Stomach smooth muscle (tissue), 2 donors: ENCODE results near the gene C15orf40.
"Not testable (repeated sequence)": the region's sequence is repeated elsewhere in the genome, so short reads cannot be mapped to it uniquely, and the experiment has no call there.

ENCODE experiments used
- H3K27ac ChIP-seq: one replicate; pipeline ENCODE4 v1.7.0; 2013; ENCODE audit warnings: mild to moderate bottlenecking, low read length, inconsistent platforms
- H3K27me3 ChIP-seq, 2 donors: one replicate each; pipeline ENCODE4 v1.7.0; 2013; ENCODE audit warnings: low read length in 2 of 2; ENCODE audit not compliant: insufficient read depth in 2 of 2, control insufficient read depth in 1 of 2
- H3K36me3 ChIP-seq, 2 donors: one replicate each; pipeline ENCODE4 v1.7.0; 2013; ENCODE audit warnings: low read length in 2 of 2; ENCODE audit not compliant: control insufficient read depth in 2 of 2, insufficient read depth in 2 of 2
- H3K4me1 ChIP-seq: one replicate; pipeline ENCODE4 v1.7.0; 2013; ENCODE audit warnings: low read length; ENCODE audit not compliant: control insufficient read depth, insufficient read depth
- H3K4me3 ChIP-seq, 2 donors: one replicate each; pipeline ENCODE4 v1.7.0; 2013; ENCODE audit warnings: low read length in 2 of 2
- H3K9ac ChIP-seq, 2 donors: one replicate each; pipeline ENCODE4 v1.7.0; 2013; ENCODE audit warnings: low read length in 2 of 2, mild to moderate bottlenecking in 1 of 2
- H3K9me3 ChIP-seq, 2 donors: one replicate each; pipeline ENCODE4 v1.7.0; 2013; ENCODE audit warnings: low read length in 2 of 2; ENCODE audit not compliant: control insufficient read depth in 2 of 2
- donor health status: healthy.
- donor health status: Pancreatic carcinoma.

C15orf40 gene

DNA sequence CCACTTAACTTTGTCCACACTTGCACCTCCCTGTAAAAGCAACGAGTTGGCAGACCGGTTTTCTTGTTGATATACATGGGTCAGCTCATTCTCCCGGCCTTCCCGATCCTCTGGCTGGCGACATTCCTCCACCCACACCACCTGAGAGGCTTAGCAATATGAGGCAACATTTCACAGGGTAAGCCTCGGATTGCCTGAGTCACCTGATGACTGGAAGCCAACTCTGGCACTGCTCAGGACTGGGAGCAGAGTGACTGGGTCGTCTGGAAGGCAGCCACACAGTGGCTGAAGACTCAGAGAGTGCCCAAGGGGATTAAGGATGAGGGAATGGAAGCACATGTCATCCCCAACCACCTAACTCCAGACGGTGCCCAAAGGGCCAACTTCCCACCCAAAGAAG, 68.7 kb downstream of the C15orf40 start:
- Histone ChIP-seq H3K9ac (no peak overlapping the region), H3K4me1 (no peaks in the 10 kb centered on the region), H3K27ac (no peak overlapping the region), H3K9me3 (no peaks in the 10 kb centered on the region), H3K36me3 (no peaks in the 10 kb centered on the region), H3K4me3 (no peak overlapping the region), H3K27me3 (no peaks in the 10 kb centered on the region)

DNA sequence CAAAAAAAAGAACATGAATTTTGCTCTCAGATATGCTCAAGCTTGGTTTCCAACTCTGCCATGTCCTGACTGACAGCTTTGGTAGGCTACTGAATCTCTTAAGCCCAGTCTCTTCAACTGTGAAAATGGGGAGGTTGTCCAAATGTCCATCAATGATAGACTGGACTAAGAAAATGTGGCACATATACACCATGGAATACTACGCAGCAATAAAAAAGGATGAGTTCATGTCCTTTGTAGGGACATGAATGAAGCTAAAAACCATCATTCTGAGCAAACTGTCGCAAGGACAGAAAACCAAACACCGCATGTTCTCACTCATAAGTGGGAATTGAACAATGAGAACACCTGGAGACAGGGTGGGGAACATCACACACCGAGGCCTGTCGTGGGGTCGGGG, 71.8 kb downstream of the C15orf40 start:
- H3K27ac ChIP-seq, H3K27me3 ChIP-seq, H3K9me3 ChIP-seq, H3K4me3 ChIP-seq, H3K4me1 ChIP-seq, H3K36me3 ChIP-seq, H3K9ac ChIP-seq: not testable (repeated sequence)
